ENCODE results near the gene C10orf71.

Gene C10orf71

GRCh38 chr10:49273626-49274025 lies 25.3 kb upstream of the C10orf71 start:
- Histone ChIP-seq H3K4me1 (peaks cover 0 to 13% (median 10%) of the 10 kb centered on the region in 4 donors), H3K36me3 (no peaks in the 10 kb centered on the region), H3K27me3 (no peaks in the 10 kb centered on the region), H3K27ac (no peak overlapping the region), H3K9me3 (no peaks in the 10 kb centered on the region), H3K4me3 (no peak overlapping the region)
- no peak for DNase-seq
- intact Hi-C loops (cut with DNase I; ENCODE audit: low total_unique reads), result no loop called here
- no peak for TF ChIP-seq CTCF (IDR thresholded peaks at IDR 0.05)

- Histone ChIP-seq H3K27ac (no peak overlapping the region), H3K9me3 (no peaks in the 10 kb centered on the region), H3K36me3 (no peaks in the 10 kb centered on the region), H3K4me1 (peaks cover 0 to 13% (median 10%) of the 10 kb centered on the region in 4 donors), H3K27me3 (no peaks in the 10 kb centered on the region), H3K4me3 (no peak overlapping the region)
- no peak for TF ChIP-seq CTCF (IDR thresholded peaks at IDR 0.05)
- intact Hi-C loops (cut with DNase I; ENCODE audit: low total_unique reads), result no loop called here
- DNase-seq, result no peak
Observed at GRCh38 chr10:49274886-49275285, 24.1 kb upstream of the C10orf71 start.

GRCh38 chr10:49275896-49276295 lies 23.1 kb upstream of the C10orf71 start:
- H3K4me1 ChIP-seq, result peaks cover 0 to 13% (median 10%) of the 10 kb centered on the region in 4 donors
- intact Hi-C loops (cut with DNase I; ENCODE audit: low total_unique reads), result no loop called here
- no peak for TF ChIP-seq CTCF (IDR thresholded peaks at IDR 0.05)
- no peak overlapping the region for H3K27ac ChIP-seq
- no peak overlapping the region for H3K4me3 ChIP-seq
- no peak for DNase-seq
- no peaks in the 10 kb centered on the region for H3K27me3 ChIP-seq
- H3K36me3 ChIP-seq, result no peaks in the 10 kb centered on the region
- H3K9me3 ChIP-seq, result no peaks in the 10 kb centered on the region

GRCh38 chr10:49276596-49276995 lies 22.4 kb upstream of the C10orf71 start:
- H3K36me3 ChIP-seq, result no peaks in the 10 kb centered on the region
- TF ChIP-seq CTCF (IDR thresholded peaks at IDR 0.05), result no peak
- intact Hi-C loops (cut with DNase I; ENCODE audit: low total_unique reads), result no loop called here
- H3K4me3 ChIP-seq, result no peak overlapping the region
- no peaks in the 10 kb centered on the region for H3K9me3 ChIP-seq
- H3K27ac ChIP-seq, result no peak overlapping the region
- no peak for DNase-seq
- peaks cover 0 to 4% of the 10 kb centered on the region in 2 donors for H3K27me3 ChIP-seq
- peaks cover 0 to 13% (median 10%) of the 10 kb centered on the region in 4 donors for H3K4me1 ChIP-seq

- Histone ChIP-seq H3K9me3 (no peaks in the 10 kb centered on the region), H3K4me1 (peaks cover 0 to 4% (median 2%) of the 10 kb centered on the region in 4 donors), H3K36me3 (no peaks in the 10 kb centered on the region), H3K4me3 (no peak overlapping the region), H3K27ac (no peak overlapping the region), H3K27me3 (peaks cover 0 to 4% of the 10 kb centered on the region in 2 donors)
- TF ChIP-seq CTCF (IDR thresholded peaks at IDR 0.05), result no peak
- no peak for DNase-seq
- intact Hi-C loops (cut with DNase I; ENCODE audit: low total_unique reads), result no loop called here
Observed at GRCh38 chr10:49277973-49278372, 21.0 kb upstream of the C10orf71 start.

- H3K27ac ChIP-seq, result no peak overlapping the region
- H3K27me3 ChIP-seq, result peaks cover 0 to 4% of the 10 kb centered on the region in 2 donors
- H3K9me3 ChIP-seq, result no peaks in the 10 kb centered on the region
- intact Hi-C loops (cut with DNase I; ENCODE audit: low total_unique reads), result no loop called here
- H3K4me1 ChIP-seq, result no peaks in the 10 kb centered on the region
- no peak for TF ChIP-seq CTCF (IDR thresholded peaks at IDR 0.05)
- no peaks in the 10 kb centered on the region for H3K36me3 ChIP-seq
- DNase-seq, result no peak
- no peak overlapping the region for H3K4me3 ChIP-seq
Observed at GRCh38 chr10:49278497-49278981, 20.4 kb upstream of the C10orf71 start.

Data from tibial artery (tissue), 4 donors.